Measurements from ENCODE around the gene CD247. TPM values are rescaled to one million over a fixed set of nuclear protein-coding genes. Genes with fewer than 3 reads are reported as not detected.

The CD247 gene
- total and polyA plus RNA-seq, 2 of the 4 experiments (the other 2 are of a cell fraction), result not detected

DNA sequence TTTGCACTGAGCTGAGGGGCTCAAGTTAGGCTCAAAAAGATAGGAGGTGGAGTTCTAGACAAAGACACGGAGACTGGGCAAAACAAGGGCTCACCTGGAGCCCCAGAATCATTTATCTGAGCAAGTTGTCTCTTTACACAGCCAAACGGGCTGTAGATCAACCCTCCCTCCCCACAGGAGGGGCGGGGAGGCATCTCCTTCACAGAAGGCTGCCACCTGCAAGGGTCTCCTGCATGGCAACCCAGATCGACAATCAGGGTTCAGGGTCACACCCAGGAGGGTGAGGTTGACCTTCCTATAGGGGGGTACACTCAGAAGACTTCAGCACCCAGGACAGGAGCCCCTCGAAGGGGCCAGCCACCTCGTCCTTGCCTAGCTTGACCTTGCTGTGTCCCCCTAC is 84.0 kb downstream of the CD247 start:
- Histone ChIP-seq H4K5ac (ENCODE audit: low read depth, low read length) (no peak overlapping the region), H3K4ac (ENCODE audit: low read depth, low read length) (no peak overlapping the region), H3K4me1 (ENCODE audit: control insufficient read depth, insufficient read depth, low read length) (no peaks in the 10 kb centered on the region), H3K36me3 (ENCODE audit: control insufficient read depth, insufficient read depth, low read length) (no peaks in the 10 kb centered on the region), H3K4me3 (ENCODE audit: insufficient read depth, low read depth, low read length) (no peak overlapping the region), H3K23ac (ENCODE audit: low read depth, low read length) (no peak overlapping the region), H2BK120ac (ENCODE audit: low read depth, low read length) (no peak overlapping the region), H2AFZ (replicated peaks; ENCODE audit: low read length, poor library complexity) (no peak overlapping the region), H3K9me1 (ENCODE audit: insufficient read depth, low read length) (no peaks in the 10 kb centered on the region), H2BK15ac (ENCODE audit: low read depth, low read length) (no peak overlapping the region), H2BK20ac (ENCODE audit: low read depth, low read length) (no peak overlapping the region), H3K27me3 (ENCODE audit: control insufficient read depth, insufficient read depth, low read length) (peaks cover 12% of the 10 kb centered on the region; the same call in 1 of the 2 replicates), H4K8ac (ENCODE audit: low read depth in 2 of 2, low read length in 2 of 2) (no peak overlapping the region), H3K9me3 (ENCODE audit: control insufficient read depth, insufficient read depth, low read length) (no peaks in the 10 kb centered on the region), H3K9ac (ENCODE audit: low read depth, low read length) (no peak overlapping the region), H3K18ac (ENCODE audit: low read depth, low read length) (no peak overlapping the region), H2BK5ac (ENCODE audit: low read depth, low read length, poor library complexity, severe bottlenecking) (no peak overlapping the region), H3K56ac (ENCODE audit: extremely low read depth, insufficient read depth, low read length) (no peak overlapping the region), H4K20me1 (ENCODE audit: insufficient read depth, low read length) (no peaks in the 10 kb centered on the region), H3K27ac (ENCODE audit: insufficient read depth, low read length) (no peak overlapping the region), H3K14ac (replicated peaks; ENCODE audit: low read depth, low read length) (no peak overlapping the region), H4K91ac (ENCODE audit: insufficient read depth, low read depth, low read length) (no peak overlapping the region), H2AK9ac (replicated peaks; ENCODE audit: low read depth, low read length, poor library complexity) (no peak overlapping the region), H2AK5ac (ENCODE audit: low read depth, low read length) (no peak overlapping the region), H3K4me2 (ENCODE audit: low read depth, low read length) (no peak overlapping the region), H3K79me1 (ENCODE audit: low read depth in 1 of 2, low read length in 2 of 2) (no peaks in the 10 kb centered on the region)
- intact Hi-C loops (cut with micrococcal nuclease), result no loop called here
- TF ChIP-seq MAZ (IDR thresholded peaks at IDR 0.05; ENCODE audit: borderline replicate concordance, low read depth, low read length) (no peak), MAFK (IDR thresholded peaks at IDR 0.05; ENCODE audit: low read depth, low read length) (no peak), POLR2A (IDR thresholded peaks at IDR 0.05; ENCODE audit: low read depth, low read length) (no peak), RCOR1 (IDR thresholded peaks at IDR 0.05; ENCODE audit: insufficient replicate concordance, low read length) (no peak), MXI1 (IDR thresholded peaks at IDR 0.05; ENCODE audit: borderline replicate concordance, low read depth, low read length) (no peak), CHD1 (IDR thresholded peaks at IDR 0.05; ENCODE audit: low read depth, low read length) (no peak), SMC3 (IDR thresholded peaks at IDR 0.05; ENCODE audit: low read depth, low read length) (no peak), NFE2L2 (IDR thresholded peaks at IDR 0.05; ENCODE audit: low read depth, low read length) (no peak), FOS (IDR thresholded peaks at IDR 0.05; ENCODE audit: low read depth, low read length) (no peak), BHLHE40 (IDR thresholded peaks at IDR 0.05; ENCODE audit: low read depth, low read length) (no peak), CEBPB (IDR thresholded peaks at IDR 0.05; ENCODE audit: low read depth, low read length) (no peak), RFX5 (IDR thresholded peaks at IDR 0.05; ENCODE audit: low read depth, low read length) (no peak), RAD21 (IDR thresholded peaks at IDR 0.05; ENCODE audit: low read length) (no peak)
- TF ChIP-seq, protein P1, sequence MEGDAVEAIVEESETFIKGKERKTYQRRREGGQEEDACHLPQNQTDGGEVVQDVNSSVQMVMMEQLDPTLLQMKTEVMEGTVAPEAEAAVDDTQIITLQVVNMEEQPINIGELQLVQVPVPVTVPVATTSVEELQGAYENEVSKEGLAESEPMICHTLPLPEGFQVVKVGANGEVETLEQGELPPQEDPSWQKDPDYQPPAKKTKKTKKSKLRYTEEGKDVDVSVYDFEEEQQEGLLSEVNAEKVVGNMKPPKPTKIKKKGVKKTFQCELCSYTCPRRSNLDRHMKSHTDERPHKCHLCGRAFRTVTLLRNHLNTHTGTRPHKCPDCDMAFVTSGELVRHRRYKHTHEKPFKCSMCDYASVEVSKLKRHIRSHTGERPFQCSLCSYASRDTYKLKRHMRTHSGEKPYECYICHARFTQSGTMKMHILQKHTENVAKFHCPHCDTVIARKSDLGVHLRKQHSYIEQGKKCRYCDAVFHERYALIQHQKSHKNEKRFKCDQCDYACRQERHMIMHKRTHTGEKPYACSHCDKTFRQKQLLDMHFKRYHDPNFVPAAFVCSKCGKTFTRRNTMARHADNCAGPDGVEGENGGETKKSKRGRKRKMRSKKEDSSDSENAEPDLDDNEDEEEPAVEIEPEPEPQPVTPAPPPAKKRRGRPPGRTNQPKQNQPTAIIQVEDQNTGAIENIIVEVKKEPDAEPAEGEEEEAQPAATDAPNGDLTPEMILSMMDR (conservative IDR thresholded peaks at IDR 0.05; ENCODE audit: low read depth, low read length), result no peak
- TF ChIP-seq, protein P2, sequence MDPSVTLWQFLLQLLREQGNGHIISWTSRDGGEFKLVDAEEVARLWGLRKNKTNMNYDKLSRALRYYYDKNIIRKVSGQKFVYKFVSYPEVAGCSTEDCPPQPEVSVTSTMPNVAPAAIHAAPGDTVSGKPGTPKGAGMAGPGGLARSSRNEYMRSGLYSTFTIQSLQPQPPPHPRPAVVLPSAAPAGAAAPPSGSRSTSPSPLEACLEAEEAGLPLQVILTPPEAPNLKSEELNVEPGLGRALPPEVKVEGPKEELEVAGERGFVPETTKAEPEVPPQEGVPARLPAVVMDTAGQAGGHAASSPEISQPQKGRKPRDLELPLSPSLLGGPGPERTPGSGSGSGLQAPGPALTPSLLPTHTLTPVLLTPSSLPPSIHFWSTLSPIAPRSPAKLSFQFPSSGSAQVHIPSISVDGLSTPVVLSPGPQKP (IDR thresholded peaks at IDR 0.05; ENCODE audit: borderline replicate concordance, low read depth, low read length), result no peak
- TF ChIP-seq, protein P3, sequence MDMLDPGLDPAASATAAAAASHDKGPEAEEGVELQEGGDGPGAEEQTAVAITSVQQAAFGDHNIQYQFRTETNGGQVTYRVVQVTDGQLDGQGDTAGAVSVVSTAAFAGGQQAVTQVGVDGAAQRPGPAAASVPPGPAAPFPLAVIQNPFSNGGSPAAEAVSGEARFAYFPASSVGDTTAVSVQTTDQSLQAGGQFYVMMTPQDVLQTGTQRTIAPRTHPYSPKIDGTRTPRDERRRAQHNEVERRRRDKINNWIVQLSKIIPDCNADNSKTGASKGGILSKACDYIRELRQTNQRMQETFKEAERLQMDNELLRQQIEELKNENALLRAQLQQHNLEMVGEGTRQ (IDR thresholded peaks at IDR 0.05; ENCODE audit: low read depth, low read length), result no peak
- in situ Hi-C loops (cut with MboI; ENCODE audit: low sequenced_read_pairs), result no loop called here
- 60% methylated on average over 1 of the region's 6 CpGs; no CpG with 5 or more reads in 1 of the 2 experiments for WGBS, 2 experiments (ENCODE audit: extremely low coverage in 2 of 2, insufficient read length in 1 of 2)
- POLR2A ChIA-PET (ENCODE audit: unreplicated experiment), result no interaction called here
- DNase-seq (no peak), ATAC-seq (ENCODE audit: low read depth) (no peak)
- dilution Hi-C loops (cut with HindIII; ENCODE audit: low sequenced_read_pairs, unreplicated experiment), result loop anchor here (25.0 kb wide), 1 partner anchor 172 kb away; no protein-coding TSS in a partner anchor
- CTCF ChIA-PET, result interaction anchor here (1.0 kb wide), 1 partner anchor 32 kb away, joined by 3 read pairs; no protein-coding TSS in a partner anchor
- BruUV-seq (replicated peaks), result no TSS peak
